ENCODE measurements around the gene MED13L. TPM values are rescaled to one million over a fixed set of nuclear protein-coding genes. Genes with fewer than 3 reads are reported as not detected.

Gene MED13L
- total and polyA plus RNA-seq, 2 of the 4 experiments (the other 2 are of a cell fraction), result 17.9 to 49.1 TPM

DNA sequence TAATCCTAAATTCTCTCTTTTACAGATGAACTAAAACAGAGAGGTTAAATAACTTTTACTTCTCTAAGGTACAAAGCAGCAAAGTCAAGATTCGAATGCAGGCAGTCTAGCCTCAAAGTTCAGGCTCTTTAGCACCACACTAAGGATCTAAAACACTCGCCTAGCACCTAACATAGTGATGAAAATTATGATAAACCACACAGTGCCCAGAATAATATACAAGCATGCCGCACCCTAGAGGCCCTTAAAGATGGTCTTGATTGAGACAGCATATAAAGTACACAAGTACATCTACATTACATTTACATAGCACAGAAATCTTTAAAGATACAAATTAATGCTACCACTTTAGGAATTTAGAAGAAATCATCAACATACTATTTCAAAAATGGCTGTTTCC lies 207.0 kb downstream of the MED13L start:
- CTCF ChIA-PET, result interaction anchor here (0.5 kb wide), 1 partner anchor 43 kb away, joined by 3 read pairs; no protein-coding TSS in a partner anchor
- Histone ChIP-seq H4K91ac (ENCODE audit: insufficient read depth, low read depth, low read length) (no peak overlapping the region), H2BK20ac (ENCODE audit: low read depth, low read length) (no peak overlapping the region), H3K4ac (ENCODE audit: low read depth, low read length) (no peak overlapping the region), H3K9me1 (ENCODE audit: insufficient read depth, low read length) (peaks cover 7% of the 10 kb centered on the region; the same call in 1 of the 2 replicates), H3K4me2 (ENCODE audit: low read depth, low read length) (no peak overlapping the region), H3K23ac (ENCODE audit: low read depth, low read length) (no peak overlapping the region), H3K18ac (ENCODE audit: low read depth, low read length) (no peak overlapping the region), H4K8ac (ENCODE audit: low read depth in 2 of 2, low read length in 2 of 2) (no peak overlapping the region), H2AK9ac (replicated peaks; ENCODE audit: low read depth, low read length, poor library complexity) (no peak overlapping the region), H2BK120ac (ENCODE audit: low read depth, low read length) (no peak overlapping the region), H4K20me1 (ENCODE audit: insufficient read depth, low read length) (peaks cover 31% of the 10 kb centered on the region), H2BK15ac (ENCODE audit: low read depth, low read length) (no peak overlapping the region), H3K9ac (ENCODE audit: low read depth, low read length) (no peak overlapping the region), H3K56ac (ENCODE audit: extremely low read depth, insufficient read depth, low read length) (no peak overlapping the region), H3K79me1 (ENCODE audit: low read depth in 1 of 2, low read length in 2 of 2) (peaks cover 18 to 63% of the 10 kb centered on the region in 2 experiments), H3K27me3 (ENCODE audit: control insufficient read depth, insufficient read depth, low read length) (no peaks in the 10 kb centered on the region), H3K36me3 (ENCODE audit: control insufficient read depth, insufficient read depth, low read length) (no peaks in the 10 kb centered on the region), H3K14ac (replicated peaks; ENCODE audit: low read depth, low read length) (no peak overlapping the region), H3K4me3 (ENCODE audit: insufficient read depth, low read depth, low read length) (no peak overlapping the region), H4K5ac (ENCODE audit: low read depth, low read length) (no peak overlapping the region), H3K9me3 (ENCODE audit: control insufficient read depth, insufficient read depth, low read length) (no peaks in the 10 kb centered on the region), H2AK5ac (ENCODE audit: low read depth, low read length) (no peak overlapping the region), H3K4me1 (ENCODE audit: control insufficient read depth, insufficient read depth, low read length) (peaks cover 10% of the 10 kb centered on the region), H2AFZ (replicated peaks; ENCODE audit: low read length, poor library complexity) (no peak overlapping the region), H2BK5ac (ENCODE audit: low read depth, low read length, poor library complexity, severe bottlenecking) (no peak overlapping the region), H3K27ac (ENCODE audit: insufficient read depth, low read length) (no peak overlapping the region)
- DNase-seq (no peak), ATAC-seq (ENCODE audit: low read depth) (no peak)
- intact Hi-C loops (cut with micrococcal nuclease), result no loop called here
- WGBS, 2 experiments (ENCODE audit: extremely low coverage in 2 of 2, insufficient read length in 1 of 2), result no CpG with 5 or more reads among the region's 3 CpGs
- POLR2A ChIA-PET (ENCODE audit: unreplicated experiment), result no interaction called here
- TF ChIP-seq SMC3 (IDR thresholded peaks at IDR 0.05; ENCODE audit: low read depth, low read length) (no peak), CTCF (conservative IDR thresholded peaks at IDR 0.05; ENCODE audit: low read depth, low read length) (no peak), MXI1 (IDR thresholded peaks at IDR 0.05; ENCODE audit: borderline replicate concordance, low read depth, low read length) (no peak), FOS (IDR thresholded peaks at IDR 0.05; ENCODE audit: low read depth, low read length) (no peak)
- dilution Hi-C loops (cut with HindIII; ENCODE audit: low sequenced_read_pairs, unreplicated experiment), result no loop called here
- BruUV-seq (replicated peaks), result no TSS peak
- in situ Hi-C loops (cut with MboI; ENCODE audit: low sequenced_read_pairs), result no loop called here
